GM12878 (cell line): ENCODE measurements around the gene ADK.

Experiments used
- CHD4 ChIP-seq: fragments of 200-600 bp; sonication (generic); IDR thresholded peaks from 2 replicates; pipeline ENCODE4 v1.6.1; 2016; ENCODE audit warnings: mild to moderate bottlenecking
- EZH2 ChIP-seq: IDR thresholded peaks from 2 replicates; pipeline ENCODE4 v1.6.1; 2012; ENCODE audit warnings: low read depth, mild to moderate bottlenecking, control low read depth, inconsistent platforms, low read length, borderline replicate concordance; ENCODE audit not compliant: control insufficient read depth
- GABPA ChIP-seq: IDR thresholded peaks from 2 replicates; pipeline ENCODE4 v1.6.1; 2014; ENCODE audit warnings: antibody characterized with exemption, low read depth, mild to moderate bottlenecking, inconsistent platforms
- POLR2A ChIP-seq: IDR thresholded peaks from 2 replicates; pipeline ENCODE4 v1.6.1; 2011; ENCODE audit warnings: low read depth, mild to moderate bottlenecking, low read length
- RFX5 ChIP-seq: IDR thresholded peaks from 2 replicates; pipeline ENCODE4 v1.6.1; 2011; ENCODE audit warnings: low read depth, low read length, improper control_type of control experiment
- SP1 ChIP-seq: IDR thresholded peaks from one replicate; pipeline ENCODE4 v1.6.1; 2011; ENCODE audit warnings: low read depth, low read length
- SREBF2 ChIP-seq: IDR thresholded peaks from 2 replicates; pipeline ENCODE4 v1.6.1; 2012; ENCODE audit warnings: mild to moderate bottlenecking, low read length
- TF ChIP-seq, protein P1 (sequence below): IDR thresholded peaks from 2 replicates; pipeline ENCODE4 v1.6.1; 2011; ENCODE audit warnings: low read depth, mild to moderate bottlenecking, low read length, moderate library complexity, borderline replicate concordance; ENCODE audit errors: extremely low read depth
- TF ChIP-seq, protein P2 (sequence below), 3 experiments: IDR thresholded peaks in 2 of 3; conservative IDR thresholded peaks in 1 of 3; 2 replicates each; pipeline ENCODE4 v1.5.1; 2011; ENCODE audit warnings: low read depth in 3 of 3, low read length in 3 of 3, mild to moderate bottlenecking in 3 of 3, control low read depth in 2 of 3, moderate library complexity in 2 of 3, inconsistent platforms in 1 of 3, mixed read lengths in 1 of 3; ENCODE audit not compliant: control insufficient read depth in 2 of 3, insufficient read depth in 1 of 3; ENCODE audit errors: extremely low read depth in 1 of 3

DNA sequence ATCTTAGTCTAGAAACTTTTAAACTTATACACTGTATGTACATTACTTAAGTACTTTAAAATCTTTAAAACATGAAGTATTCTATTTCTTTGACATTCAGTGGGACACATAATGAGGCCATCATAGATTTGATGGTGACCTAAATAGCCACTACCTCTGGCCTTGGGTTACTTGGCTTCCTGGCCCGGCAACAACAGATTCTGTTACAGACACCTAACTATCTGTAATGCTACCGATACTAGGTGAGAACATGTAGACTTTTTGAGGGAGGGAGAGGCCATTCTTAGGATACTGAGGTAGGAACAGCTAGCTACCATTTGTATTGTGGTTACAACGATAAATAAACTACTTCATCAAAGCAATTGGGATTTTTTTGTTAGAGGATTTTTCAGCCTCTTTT lies 520.7 kb downstream of the ADK start:
- TF ChIP-seq SREBF2 (no peak), CHD4 (no peak), SP1 (no peak), POLR2A (no peak), GABPA (no peak), RFX5 (no peak), EZH2 (no peak)
- TF ChIP-seq, protein P1, sequence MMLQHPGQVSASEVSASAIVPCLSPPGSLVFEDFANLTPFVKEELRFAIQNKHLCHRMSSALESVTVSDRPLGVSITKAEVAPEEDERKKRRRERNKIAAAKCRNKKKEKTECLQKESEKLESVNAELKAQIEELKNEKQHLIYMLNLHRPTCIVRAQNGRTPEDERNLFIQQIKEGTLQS: no peak
- TF ChIP-seq, protein P2, sequence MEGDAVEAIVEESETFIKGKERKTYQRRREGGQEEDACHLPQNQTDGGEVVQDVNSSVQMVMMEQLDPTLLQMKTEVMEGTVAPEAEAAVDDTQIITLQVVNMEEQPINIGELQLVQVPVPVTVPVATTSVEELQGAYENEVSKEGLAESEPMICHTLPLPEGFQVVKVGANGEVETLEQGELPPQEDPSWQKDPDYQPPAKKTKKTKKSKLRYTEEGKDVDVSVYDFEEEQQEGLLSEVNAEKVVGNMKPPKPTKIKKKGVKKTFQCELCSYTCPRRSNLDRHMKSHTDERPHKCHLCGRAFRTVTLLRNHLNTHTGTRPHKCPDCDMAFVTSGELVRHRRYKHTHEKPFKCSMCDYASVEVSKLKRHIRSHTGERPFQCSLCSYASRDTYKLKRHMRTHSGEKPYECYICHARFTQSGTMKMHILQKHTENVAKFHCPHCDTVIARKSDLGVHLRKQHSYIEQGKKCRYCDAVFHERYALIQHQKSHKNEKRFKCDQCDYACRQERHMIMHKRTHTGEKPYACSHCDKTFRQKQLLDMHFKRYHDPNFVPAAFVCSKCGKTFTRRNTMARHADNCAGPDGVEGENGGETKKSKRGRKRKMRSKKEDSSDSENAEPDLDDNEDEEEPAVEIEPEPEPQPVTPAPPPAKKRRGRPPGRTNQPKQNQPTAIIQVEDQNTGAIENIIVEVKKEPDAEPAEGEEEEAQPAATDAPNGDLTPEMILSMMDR (IDR thresholded peaks at IDR 0.05 in 2 of 3, conservative IDR thresholded peaks at IDR 0.05 in 1 of 3; ENCODE audit: control insufficient read depth in 2 of 3, extremely low read depth in 1 of 3, insufficient read depth in 1 of 3, low read depth in 3 of 3, low read length in 3 of 3): no peak
